ENCODE measurements around the gene OR1D5. TPM values are rescaled to one million over a fixed set of nuclear protein-coding genes. Genes with fewer than 3 reads are reported as not detected.
A peak's percentile ranks its signal among the peaks of the same experiment; 100 is the strongest.

The OR1D5 gene
- total and polyA plus RNA-seq, 8 donors, result not detected

GRCh38 chr17:3035256-3035967 is 28.0 kb downstream of the OR1D5 start:
- WGBS, 2 donors, result 89 to 90% methylated on average over 12 to 13 of the region's 13 CpGs
- Histone ChIP-seq H3K4me3 (no peak overlapping the region), H3K27ac (no peak overlapping the region), H3K27me3 (no peaks in the 10 kb centered on the region), H3K9me3 (no peaks in the 10 kb centered on the region), H3K4me1 (no peaks in the 10 kb centered on the region), H3K36me3 (peaks cover 0 to 7% (median 0%) of the 10 kb centered on the region in 3 donors)
- intact Hi-C loops (cut with DNase I), result no loop called here
- peak in 2 of 6 donors; percentile 7 to 8 for DNase-seq
- no peak for TF ChIP-seq CTCF (IDR thresholded peaks at IDR 0.05)
- no peak for FAIRE-seq
- no peak for ATAC-seq

- Histone ChIP-seq H3K27ac (no peak overlapping the region), H3K36me3 (peaks cover 0 to 11% (median 0%) of the 10 kb centered on the region in 3 donors), H3K27me3 (no peaks in the 10 kb centered on the region), H3K4me1 (no peaks in the 10 kb centered on the region), H3K9me3 (no peaks in the 10 kb centered on the region), H3K4me3 (no peak overlapping the region)
- WGBS, 2 donors, result 88% methylated on average over 9 of the region's 9 CpGs
- peak in 1 of 4 donors; percentile 9 for ATAC-seq
- intact Hi-C loops (cut with DNase I), result no loop called here
- no peak for FAIRE-seq
- TF ChIP-seq CTCF (IDR thresholded peaks at IDR 0.05), result no peak
- peak in 2 of 6 donors; percentile 24 to 51 for DNase-seq
Measured at GRCh38 chr17:3034578-3034920, 28.9 kb downstream of the OR1D5 start.

GRCh38 chr17:3033741-3034577 is 29.4 kb downstream of the OR1D5 start:
- Histone ChIP-seq H3K27me3 (no peaks in the 10 kb centered on the region), H3K27ac (no peak overlapping the region), H3K4me1 (no peaks in the 10 kb centered on the region), H3K4me3 (no peak overlapping the region), H3K9me3 (no peaks in the 10 kb centered on the region), H3K36me3 (peaks cover 0 to 17% (median 0%) of the 10 kb centered on the region in 3 donors)
- FAIRE-seq (no peak), DNase-seq (peak in 2 of 6 donors; percentile 9 to 17), ATAC-seq (no peak)
- no peak for TF ChIP-seq CTCF (IDR thresholded peaks at IDR 0.05)
- 87 to 91% methylated on average over 24 to 26 of the region's 26 CpGs for WGBS, 2 donors
- intact Hi-C loops (cut with DNase I), result no loop called here

GRCh38 chr17:3033248-3033640 is 30.2 kb downstream of the OR1D5 start:
- no peaks in the 10 kb centered on the region for H3K9me3 ChIP-seq
- 86% methylated on average over 15 of the region's 15 CpGs for WGBS, 2 donors
- TF ChIP-seq CTCF (IDR thresholded peaks at IDR 0.05), result no peak
- peak in 2 of 6 donors; percentile 8 to 22 for DNase-seq
- H3K27ac ChIP-seq, result no peak overlapping the region
- intact Hi-C loops (cut with DNase I), result no loop called here
- H3K4me3 ChIP-seq, result no peak overlapping the region
- peaks cover 0 to 23% (median 0%) of the 10 kb centered on the region in 3 donors for H3K36me3 ChIP-seq
- H3K4me1 ChIP-seq, result no peaks in the 10 kb centered on the region
- no peaks in the 10 kb centered on the region for H3K27me3 ChIP-seq
- no peak for FAIRE-seq
- peak in 1 of 4 donors; percentile 7 for ATAC-seq

Measured in pancreas (tissue), 10 donors.